NCI-H345 treated with DMSO at 0.1 percent for 48 hours (cell line): ENCODE measurements around the gene NPAS3.

Source experiments
- DNase-seq: peaks from one replicate; lab custom pipeline; 2025; ENCODE audit not compliant: unreplicated experiment; lab: John Stamatoyannopoulos, UW

Gene NPAS3

GRCh38 chr14:33732175-33732574 lies 793.5 kb downstream of the NPAS3 start:
- no peak for DNase-seq

GRCh38 chr14:33733310-33733709 lies 794.6 kb downstream of the NPAS3 start:
- no peak for DNase-seq

GRCh38 chr14:33733721-33734120 lies 795.0 kb downstream of the NPAS3 start:
- no peak for DNase-seq

DNA sequence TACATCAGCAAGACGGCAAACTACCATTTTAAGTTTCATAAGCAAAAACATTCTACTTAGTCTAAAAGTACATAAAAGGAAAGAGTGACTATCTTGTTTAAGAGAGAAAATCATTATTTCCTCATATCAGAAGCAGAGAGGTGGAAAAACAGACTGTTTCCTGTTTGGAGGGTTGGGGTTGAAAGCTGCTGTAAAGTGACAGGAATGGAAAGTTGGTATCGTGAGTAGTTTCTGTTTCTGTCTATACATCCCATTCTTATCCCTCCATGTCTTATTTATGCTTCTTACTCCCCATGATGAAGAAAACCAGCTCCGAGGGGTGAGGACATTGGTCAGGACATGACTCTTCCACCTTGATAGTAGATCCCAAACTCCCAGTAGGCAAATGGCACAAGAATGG lies 795.7 kb downstream of the NPAS3 start:
- no peak for DNase-seq

- DNase-seq, result no peak
These were observed 797.7 kb downstream of the NPAS3 start for GRCh38 chr14:33736299-33736825.

GRCh38 chr14:33736979-33737378 lies 798.3 kb downstream of the NPAS3 start:
- no peak for DNase-seq

GRCh38 chr14:33737446-33737845 lies 798.8 kb downstream of the NPAS3 start:
- DNase-seq, result no peak

DNA sequence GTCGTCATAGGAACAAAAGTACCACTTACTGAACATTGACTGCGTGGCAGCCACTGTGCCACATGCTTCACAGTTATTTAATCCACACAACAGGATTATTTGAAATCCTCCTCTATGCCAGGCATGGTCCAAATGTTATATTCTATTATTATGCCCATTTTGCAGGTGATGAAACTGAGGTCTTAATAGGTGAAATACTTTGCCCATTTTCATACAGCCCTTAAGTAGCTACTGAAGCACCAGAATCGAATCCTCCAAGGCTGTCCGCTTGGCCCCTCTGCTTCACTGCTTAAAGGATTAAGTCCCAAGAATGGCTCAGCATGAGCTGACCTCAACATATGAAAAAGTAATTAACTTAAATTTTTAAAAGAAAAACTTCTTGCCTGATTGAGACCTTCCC lies 799.4 kb downstream of the NPAS3 start:
- DNase-seq, result no peak

GRCh38 chr14:33738491-33738890 lies 799.8 kb downstream of the NPAS3 start:
- DNase-seq, result no peak

DNA sequence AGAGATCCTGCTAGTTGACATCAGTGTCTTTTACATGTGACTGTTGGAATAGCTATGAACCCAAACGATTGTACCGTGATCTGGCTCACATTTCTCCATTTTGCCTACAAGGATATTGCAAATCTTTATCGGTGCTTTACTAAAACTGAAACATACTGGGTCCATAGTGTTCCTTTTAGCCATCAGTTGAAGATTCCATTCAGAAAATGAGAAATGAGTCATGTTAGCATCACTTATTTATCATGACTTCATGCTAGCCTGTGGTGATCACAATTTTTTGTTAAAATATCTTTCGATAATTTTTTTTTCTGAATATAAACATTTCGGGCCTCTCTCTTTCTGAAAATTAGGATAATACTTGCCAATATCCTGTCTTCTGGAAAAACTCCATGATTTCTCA lies 801.9 kb downstream of the NPAS3 start:
- no peak for DNase-seq

DNA sequence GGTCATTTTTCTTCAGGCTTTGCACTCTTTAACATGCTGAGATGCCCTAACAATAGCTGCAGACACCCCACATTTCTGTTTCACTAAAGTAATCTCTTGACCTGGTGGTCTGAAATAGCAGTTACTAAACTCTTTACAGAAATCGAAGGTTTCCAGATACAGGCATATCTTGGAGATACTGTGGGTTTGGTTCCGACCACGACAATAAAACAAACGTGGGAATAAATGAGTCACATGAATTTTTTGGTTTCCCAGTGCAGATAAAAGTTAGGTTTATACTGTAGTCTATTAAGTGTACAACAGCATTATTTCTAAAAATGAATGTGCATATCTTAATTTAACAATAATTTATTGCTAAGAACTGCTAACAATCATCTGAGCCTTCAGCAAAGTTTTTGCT lies 803.5 kb downstream of the NPAS3 start:
- DNase-seq, result no peak

DNA sequence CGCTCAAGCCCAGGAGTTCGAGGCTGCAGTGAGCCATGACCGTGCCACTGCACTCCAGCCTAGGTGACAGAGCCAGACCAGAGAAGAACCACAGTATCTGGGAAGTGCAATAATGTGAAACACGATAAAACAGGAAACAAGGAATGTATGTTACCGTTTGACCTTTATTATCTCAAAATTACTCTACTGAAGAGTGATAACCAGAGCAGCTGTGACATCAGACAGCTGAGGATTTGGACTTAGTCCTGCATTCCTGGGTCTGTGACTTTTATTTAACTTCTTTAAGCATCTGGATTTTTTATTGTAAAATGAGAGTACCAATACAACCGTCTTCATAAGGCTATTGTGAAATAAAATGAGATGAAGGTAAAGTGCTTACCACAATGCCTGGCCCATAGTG lies 806.5 kb downstream of the NPAS3 start:
- no peak for DNase-seq

GRCh38 chr14:33747749-33748148 lies 809.1 kb downstream of the NPAS3 start:
- no peak for DNase-seq

- DNase-seq, result no peak
These were observed 815.6 kb downstream of the NPAS3 start for GRCh38 chr14:33754261-33754660.

DNA sequence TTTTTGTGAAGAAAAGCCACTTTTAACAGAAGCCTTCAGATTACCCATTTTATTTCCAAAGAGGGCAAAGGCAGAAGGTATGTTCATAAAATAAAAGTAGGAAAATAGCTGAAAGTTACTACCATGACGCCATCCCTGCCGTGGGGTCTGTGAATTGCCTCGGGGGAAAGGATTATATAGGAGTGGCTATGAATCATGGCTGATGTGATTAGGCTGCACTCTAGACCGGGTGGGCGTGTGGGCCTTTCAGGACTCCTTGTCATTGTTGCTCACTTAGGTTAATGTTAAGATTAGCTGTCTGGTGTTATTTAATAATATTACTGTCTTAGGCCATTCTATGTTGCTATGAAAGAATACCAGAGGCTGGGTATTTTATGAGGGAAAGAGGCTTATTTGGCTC lies 816.7 kb downstream of the NPAS3 start:
- no peak for DNase-seq

- DNase-seq, result no peak
These were observed 818.2 kb downstream of the NPAS3 start for GRCh38 chr14:33756833-33757232.

- no peak for DNase-seq
These were observed 819.9 kb downstream of the NPAS3 start for GRCh38 chr14:33758547-33758946.

- DNase-seq, result no peak
These were observed 823.6 kb downstream of the NPAS3 start for GRCh38 chr14:33762161-33762851.

DNA sequence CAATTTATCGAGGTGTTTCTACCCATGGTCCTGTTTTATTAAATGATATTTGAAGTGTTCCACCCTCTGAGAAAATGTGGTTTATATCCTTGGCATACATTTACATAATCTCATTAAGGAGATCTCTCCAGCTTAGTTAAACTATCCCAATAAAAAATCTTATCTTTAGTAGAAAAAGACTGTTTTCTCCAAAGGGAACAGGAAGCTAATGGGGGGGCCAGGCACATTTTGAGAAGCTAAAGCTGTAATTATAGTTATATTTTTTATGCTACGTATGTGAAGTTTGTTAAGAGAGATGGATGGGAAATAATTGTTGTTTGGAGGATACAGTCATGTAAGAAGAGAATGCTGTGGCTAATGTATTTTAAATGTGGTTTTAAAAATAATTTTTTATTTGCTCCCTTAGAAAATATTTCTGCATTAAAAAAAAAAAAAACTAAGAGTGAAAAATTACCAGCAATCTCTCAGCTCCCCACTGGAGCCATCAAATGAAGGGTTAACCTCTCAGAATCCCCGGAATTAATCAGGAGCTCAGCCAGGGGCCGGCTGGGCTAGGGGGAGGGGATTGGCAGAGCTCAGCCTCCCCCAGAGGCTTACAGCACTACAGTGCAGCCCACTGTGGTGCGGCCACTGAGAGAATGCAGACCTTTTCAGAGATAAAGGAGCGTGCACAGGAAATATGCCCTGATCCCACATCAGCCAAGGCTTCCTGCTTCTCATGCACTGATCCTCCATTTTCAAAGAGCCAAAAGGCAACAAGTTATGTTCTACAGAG lies 826.4 kb downstream of the NPAS3 start:
- DNase-seq, result no peak

DNA sequence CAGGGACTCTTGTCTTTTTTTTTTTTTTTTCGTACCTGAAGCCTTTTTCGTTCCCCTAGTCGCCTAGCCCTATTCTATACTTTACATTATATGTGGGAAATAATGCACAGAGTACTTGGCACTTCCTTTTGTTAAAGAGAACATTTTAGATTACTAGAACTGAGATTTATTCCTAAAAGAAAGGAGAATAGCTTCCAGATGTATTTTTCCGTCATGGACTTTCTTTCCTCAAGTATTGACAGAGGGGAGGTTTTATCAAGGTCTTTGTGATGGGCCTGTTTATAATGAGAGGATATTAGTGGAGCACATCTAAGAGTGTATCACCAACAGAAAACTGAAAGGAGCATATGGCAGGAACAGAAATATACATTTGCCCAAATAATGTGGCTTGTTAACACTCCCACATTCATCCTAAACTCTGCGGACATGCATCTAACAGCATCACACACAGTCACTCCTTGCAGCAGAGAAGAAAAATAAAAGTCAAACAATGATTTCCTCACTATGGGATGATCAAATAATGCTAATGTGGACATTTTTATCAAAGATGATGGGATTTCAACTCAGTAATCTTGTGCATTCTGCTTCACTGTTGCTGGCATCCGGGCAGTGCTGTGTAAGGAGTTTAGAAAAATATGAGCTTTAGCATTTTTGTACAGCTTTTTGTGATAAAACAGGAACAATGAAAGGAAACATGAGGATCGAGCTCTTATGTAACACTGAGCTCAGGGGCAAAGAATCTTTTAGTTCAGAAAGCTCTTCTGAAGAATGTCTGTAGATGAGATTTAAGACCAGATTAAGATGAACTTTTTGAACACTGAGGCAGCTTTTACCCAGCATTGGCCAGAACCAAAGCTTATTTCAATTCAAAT lies 829.1 kb downstream of the NPAS3 start:
- no peak for DNase-seq

DNA sequence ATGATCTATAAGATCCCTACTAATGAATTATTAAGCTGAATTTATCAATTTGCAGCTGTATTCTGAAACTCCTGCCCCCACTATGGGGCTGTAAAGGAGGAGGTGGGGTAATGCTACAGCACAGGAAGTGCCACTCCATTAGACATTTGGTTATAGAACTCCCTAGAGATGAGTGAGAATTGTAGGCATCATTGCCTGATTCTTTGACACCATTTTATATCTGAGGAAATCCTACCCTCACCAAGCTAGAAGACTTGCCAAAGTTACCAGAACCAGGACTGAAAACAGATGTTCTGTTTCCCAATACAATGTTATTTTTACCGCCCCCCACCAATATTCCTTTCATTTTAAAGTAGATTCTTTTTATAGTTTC lies 829.8 kb downstream of the NPAS3 start:
- DNase-seq, result no peak
